Stimulated activated CD8-positive, alpha-beta memory T cell treated with anti-CD3 and anti-CD28 coated beads, Interleukin-12 subunit alpha, Interleukin-12 subunit beta, amount 100 ng/mL, for 4 hours (primary cell): Measurements from ENCODE around the gene LGALS14.
"Not testable (repeated sequence)": the region's sequence is repeated elsewhere in the genome, so short reads cannot be mapped to it uniquely, and the experiment has no call there.

Experiments used
- DNase-seq: peaks from one replicate; pipeline ENCODE4 v3.0.0-alpha.2; 2020; ENCODE audit warnings: low read depth

Gene LGALS14

DNA sequence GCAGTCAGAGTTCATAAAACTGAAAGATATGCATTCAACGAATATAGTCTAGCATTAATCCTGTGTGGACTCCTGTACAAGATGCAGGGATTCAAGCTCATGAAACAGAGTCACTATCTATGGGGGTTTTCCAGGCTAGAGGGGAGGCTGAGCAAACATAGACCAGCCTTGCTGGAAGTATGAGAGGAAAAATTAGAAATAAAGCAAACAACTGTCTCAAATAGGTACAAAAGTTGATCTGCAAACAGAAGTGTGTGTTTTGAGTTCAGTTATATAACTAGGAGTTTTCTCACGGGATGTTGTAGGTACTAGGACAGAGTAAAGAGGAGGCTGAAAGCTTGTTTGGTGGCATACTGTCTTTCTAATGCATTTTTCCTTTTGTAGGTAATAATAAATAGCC is 8.5 kb upstream of the LGALS14 start:
- DNase-seq = no peak

DNA sequence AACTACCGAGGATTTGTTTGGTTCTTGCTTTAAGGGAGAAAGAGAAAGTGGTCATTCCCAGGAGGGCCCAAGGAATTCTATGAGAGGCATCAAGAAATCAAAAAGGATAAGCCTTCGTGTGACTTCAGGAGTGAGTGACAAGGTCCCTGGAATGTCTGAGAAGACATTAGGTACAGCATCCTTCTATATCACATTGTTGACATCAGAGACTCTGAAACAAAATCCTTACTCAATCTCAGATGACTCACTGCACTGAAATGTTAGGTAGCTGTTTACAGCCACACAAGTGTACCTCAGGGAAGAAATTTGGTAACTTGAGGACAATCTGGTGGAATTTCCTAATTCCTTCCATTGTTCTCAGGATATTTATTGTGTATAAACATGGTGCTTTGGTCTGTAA is 7.9 kb upstream of the LGALS14 start:
- no peak for DNase-seq

DNA sequence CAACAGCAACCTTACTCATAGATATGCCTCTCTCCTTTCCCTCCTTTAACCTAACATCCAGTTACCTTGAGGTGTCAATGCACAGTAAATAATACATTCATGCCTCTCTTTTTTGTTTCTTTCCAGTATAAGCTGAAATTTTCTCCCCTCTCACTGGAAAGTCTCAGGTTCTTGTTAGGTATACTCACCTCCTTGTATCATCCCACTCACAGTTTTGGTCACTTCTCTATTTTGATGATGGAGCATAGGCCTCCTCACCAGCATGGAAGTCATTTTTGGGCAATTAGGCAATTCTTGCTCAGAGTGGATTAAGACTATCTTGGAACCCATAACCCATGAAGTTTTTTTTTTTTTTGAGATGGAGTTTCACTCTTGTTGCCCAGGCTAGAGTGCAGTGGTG is 5.7 kb upstream of the LGALS14 start:
- no peak for DNase-seq

DNA sequence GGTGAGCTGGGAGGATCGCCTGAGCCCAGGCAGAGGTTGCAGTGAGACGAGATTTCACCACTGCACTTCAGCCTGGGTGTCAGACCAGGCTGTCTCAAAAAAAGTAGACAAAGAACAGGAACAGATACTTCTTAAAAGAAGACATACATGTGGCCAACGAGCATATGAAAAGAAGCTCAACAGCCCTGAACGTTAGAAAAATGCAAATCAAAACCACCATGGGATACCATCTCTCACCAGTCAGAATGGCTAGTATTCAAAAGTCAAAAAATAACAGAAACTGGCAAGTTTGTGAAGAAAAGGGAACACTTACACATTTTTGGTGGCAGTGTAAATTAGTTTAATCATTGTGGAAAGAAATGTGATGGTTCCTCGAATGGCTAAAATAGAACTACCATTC is 3.0 kb upstream of the LGALS14 start:
- no peak for DNase-seq

DNA sequence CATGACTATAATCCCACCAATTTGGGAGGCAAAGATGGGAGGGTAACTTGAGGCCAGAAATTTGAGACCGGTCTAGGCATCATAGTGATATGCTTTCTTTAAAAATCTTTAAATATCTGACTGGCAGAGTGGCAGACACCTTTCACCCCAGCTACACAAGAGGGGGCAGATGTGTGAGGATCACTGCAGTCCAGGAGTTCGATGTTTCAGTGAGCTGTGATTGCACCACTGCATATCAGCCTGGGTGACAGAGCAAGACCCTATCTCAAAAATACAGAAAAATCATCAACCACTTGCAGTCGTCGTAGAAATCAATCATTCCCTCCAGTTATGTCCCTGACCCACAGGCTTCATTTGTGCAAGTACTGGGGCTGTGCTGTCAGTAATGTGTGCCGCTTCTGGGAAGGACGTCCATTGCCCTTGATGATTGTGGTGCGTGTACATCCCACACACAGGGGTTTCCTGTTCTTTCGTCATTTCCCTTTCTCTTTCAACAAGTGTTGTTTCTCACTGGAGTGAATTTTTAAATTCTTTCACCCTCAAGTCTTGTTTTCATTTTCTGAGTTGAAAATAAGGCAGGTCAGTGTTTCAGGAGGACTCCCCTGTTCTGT is 1.4 kb downstream of the LGALS14 start:
- no peak for DNase-seq

DNA sequence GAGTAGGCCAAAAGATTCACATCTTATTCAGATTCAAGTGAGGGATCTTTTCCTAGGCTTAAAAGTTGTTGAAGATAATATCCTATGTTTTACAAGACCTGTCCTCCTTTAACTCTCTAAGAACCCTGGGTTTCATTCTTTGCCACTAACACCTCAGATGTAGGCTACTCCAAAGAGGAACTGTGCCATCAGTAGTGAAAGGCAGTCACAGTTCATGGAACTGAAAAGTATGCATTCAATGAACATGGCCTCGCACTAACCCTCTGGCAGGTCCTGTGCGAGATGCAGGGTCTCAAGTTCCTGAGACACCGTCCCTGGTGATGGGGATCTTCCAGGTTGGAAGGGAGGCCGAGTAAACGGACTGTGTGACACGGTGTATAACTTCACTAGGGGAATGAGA is 4.3 kb downstream of the LGALS14 start:
- no peak for DNase-seq

DNA sequence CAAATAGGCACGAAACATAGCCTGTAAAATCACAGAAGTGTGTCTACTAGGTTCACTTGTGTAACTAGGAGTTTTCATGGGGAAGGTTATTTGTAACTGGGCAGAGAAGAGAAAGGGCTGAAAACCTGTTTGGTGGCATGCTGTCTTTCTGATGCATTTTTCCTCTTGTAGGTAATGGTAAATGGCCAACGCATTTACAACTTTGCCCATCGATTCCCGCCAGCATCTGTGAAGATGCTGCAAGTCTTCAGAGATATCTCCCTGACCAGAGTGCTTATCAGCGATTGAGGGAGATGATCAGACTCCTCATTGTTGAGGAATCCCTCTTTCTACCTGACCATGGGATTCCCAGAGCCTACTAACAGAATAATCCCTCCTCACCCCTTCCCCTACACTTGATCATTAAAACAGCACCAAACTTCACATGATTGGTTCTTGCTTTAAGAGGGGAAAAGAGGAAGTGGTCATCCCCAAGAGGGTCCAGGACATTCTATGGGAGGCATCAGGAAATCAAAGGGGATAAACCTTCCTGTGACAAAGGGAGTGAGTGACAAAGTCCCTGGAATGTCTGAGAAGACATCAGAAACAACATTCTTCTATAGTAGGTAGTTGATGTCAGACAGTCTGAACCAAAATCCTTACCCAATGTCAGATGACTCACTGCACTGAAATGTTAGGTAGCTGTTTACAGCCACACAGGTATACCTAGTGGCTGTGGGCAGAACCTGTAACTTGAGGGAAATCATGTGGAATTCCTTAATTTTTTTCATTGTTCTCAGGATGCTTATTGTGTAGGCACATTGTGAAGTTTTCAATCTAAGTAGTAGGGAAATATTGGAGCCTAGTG is 5.0 kb downstream of the LGALS14 start:
- DNase-seq = no peak

DNA sequence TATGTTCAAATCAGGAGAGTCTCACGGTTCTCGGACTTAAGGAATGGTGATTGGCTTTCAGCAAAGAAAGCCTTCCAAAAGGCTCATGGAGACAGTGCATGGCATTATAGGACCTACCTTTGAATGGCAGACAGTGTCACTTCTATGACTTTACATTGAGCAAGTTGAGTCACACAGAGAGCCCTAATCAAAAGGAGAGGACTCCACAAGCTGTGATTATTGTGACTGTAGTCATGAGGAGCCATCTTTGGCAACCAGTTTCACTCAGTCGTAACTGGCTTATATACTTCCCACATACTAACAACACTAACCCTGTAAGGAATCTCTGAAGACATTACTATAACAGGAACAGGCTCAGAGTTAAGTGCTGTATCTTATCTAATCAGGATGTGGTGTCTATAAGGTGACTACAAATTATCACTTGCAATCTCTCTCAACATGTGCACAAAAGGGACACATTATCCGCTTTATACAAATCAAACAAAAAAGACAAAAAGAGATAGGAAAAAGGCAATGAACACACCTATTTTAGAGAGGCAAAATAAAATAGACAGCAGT is 6.1 kb downstream of the LGALS14 start:
- DNase-seq = no peak

DNA sequence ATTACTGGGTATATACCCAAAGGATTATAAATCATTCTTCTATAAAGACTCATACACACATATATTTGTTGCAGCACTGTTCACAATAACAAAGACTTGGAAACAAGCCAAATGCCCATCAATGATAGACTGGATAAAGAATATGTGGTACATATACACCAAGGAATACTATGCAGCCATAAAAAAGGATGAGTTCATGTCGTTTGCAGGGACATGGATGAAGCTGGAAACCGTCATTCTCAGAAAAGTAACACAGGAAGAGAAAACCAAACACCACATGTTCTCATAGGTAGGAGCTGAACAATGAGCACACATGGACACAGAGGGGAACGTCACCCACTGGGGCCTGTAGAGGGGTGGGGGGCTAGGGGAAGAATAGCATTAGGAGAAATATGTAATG is 15.9 kb downstream of the LGALS14 start:
- DNase-seq = not testable (repeated sequence)

DNA sequence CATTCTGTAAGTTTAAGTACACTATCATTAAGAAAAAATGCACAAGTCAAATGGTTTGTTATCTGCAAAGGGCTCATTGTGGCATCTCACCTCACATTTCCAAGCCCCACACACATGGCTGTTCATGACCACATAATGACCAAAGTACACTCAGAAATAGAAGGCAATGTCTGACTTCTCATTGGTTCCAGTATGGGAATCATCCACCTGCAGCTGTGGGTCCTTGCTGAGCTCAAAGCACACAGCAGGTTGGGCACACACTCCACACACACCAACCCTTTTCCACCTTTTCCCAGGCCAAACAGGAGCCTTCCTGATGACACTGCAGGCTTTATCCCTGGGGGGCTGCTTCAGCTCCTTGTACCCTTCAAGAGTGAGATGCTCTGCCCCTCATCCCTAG is 21.7 kb downstream of the LGALS14 start:
- DNase-seq = no peak

DNA sequence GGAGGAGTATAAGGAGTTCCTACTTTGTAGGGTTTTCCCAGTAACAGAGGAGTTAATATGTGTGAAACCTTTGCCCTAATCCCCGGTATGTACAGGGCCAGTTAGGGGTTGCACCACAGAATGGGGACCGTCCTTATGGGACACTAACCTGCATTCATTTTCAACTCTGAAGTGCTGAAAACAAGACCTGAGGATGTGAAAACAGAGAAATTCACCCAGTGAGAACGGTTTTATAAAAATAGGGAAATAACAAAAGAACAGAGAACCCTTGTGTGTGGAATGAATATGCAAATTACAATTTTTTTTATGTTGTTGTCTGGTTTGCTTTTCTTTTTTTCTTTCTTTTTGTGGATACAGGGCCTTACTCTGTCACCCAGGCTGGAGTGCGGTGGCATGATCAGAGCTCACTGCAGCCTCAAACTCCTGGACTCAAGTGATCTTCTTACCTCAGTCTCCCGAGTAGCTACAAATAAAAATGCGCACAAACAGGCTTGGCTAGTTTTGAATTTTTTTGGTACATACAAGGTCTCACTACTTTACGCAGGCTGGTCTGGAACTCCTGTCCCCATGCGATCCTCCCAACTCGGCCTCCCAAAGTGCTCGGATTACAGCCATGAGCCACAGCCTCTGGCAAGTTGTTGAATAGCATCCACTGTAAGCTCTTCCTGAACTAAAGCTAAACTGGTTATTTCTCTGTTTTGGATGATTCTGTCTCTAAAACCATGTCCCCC is 23.0 kb downstream of the LGALS14 start:
- DNase-seq = no peak

DNA sequence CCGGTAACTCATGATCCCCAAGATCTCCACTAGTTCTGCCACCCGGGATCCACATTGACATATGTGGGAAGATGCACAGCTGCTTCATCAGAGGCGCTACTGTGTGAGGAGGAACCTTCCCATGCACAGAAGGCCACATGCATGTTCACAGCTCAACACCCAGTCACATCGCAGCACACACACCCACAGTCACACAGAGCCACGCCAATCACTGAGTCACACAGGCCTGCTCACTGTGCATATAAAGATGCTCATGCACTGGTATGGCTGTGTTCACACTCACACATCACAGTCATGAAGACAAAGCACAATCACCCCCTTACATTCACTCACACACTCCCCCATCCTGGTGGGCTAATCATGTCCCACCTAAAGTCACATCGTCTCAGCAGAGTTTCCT is 23.8 kb downstream of the LGALS14 start:
- no peak for DNase-seq

DNA sequence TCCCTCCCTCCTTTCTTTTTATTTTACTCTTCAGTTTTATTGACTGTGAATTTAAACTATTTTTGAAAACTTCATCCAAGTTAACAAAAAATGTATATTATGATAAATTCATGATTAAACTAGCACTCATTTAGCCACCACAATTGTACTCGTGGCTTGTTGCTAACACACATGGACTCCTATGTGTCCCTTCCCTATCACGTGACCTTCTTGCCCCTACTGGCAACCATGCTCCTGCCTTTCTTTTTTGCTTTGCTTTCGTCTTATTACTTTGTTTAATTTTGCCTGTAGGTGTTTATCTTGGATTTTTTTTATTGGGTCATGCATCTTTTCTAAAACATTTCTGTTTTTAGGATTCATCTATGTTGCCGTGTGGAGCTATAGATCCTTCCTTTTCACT is 25.3 kb downstream of the LGALS14 start:
- DNase-seq = no peak

DNA sequence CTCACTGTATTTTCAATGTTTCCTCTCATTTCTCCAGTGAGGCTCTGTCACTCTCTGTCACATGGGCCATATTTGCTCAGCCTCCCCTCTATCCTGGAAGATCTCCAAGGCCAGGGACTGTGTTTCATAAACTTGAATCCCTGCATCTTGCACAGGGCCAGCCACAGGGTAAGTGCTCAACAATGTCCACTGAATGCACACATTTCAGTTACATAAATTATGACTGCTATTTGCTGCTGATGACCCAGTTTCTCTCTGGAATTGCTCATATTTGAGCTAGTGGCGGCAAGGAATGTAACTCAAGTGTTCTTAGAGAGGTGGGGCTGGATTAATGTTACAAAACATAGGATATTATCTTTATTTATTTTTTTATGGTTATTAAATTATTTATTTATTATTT is 27.4 kb downstream of the LGALS14 start:
- no peak for DNase-seq

DNA sequence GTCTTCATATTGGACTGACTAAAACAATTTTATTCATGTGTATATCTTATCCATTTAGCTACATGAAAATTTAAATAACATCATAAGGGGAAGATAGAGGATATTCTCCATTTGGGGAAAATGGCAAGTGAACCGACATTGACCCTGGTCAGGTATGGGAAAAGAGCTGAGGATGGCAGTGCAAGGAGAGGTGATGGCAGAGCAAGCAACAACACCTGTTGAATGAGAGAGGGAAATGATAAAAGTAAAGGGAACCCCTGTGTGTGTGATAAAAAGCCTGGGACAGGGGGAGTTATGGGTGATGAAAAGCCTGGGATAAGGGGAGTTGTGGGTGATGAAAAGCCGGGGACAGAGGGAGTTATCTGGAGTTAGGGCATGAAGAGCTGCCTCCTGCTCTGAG is 29.6 kb downstream of the LGALS14 start:
- DNase-seq = no peak

DNA sequence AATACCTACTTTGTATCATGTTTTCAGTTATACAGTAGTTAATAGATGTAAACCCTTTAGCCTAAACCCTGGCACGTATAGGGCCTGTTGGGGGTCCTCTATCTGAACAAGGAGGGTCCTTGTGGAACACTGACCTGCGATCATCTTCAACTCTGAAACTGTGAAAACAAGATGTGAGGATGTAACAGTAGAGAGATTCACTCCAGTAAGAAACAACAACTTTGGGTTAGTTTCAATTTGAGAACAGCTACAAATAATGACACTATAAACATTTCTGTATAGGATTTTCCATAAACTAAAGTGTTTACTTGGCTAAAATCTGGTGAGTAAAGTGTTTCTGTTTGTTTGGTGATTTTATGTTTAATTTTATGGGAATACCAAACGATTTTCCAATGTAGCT is 31.4 kb downstream of the LGALS14 start:
- no peak for DNase-seq

DNA sequence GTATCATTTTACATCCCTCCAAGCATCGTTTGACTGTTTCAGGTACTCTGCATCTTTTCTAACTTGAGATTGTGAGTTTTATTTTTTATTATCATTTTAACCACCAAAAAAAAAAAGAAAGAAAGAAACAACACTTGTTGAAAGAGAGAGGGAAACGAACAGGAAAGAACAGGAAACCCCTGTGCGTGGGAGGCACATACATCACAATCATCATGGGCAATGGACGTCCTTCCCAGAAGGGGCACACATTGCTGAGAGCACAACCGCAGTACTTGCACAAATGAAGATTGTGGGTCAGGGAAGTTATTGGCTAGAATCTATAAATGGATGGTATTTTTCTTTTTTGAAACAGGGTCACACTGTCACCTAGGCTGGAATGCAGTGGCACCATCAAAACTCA is 31.8 kb downstream of the LGALS14 start:
- DNase-seq = no peak

DNA sequence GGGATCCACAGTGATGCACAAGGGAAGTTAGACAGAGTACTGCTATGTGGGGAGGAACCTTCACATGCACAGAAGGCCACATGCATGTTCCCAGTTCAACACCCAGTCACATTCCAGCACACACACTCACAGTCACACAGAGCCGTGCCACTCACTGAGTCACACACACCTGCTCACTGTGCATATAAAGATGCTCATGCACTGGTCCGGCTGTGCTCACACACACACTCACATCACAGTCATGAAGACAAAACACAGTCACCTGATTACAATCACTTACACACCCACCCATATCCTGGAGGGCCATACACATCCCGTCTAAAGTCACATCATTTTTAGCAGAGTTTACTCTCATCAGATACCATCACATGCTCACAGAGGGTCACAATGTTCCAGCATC is 33.1 kb downstream of the LGALS14 start:
- no peak for DNase-seq

DNA sequence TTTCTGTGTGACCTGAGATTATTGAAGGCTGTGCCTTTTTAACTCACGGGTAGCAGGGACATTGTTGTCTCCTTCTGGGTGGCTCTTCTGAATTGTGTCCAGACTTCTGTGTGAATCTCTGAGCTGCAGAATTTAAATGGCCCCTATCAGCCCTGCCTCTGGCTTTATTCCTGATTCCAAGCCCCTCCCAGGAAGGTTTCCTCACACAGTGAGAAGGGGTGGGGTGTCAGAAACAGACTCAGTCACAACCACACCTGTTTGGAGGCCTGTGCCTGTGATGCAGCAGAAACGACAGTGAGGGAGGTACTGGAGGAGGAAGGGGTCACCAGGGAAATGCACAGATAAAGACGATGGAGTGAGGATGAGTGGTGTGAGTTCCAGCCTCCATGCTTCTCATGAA is 33.6 kb downstream of the LGALS14 start, which contains the start of gene CLC:
Gene CLC, minus strand, starts transcription at position 139 of the 400 bp plus-strand sequence. Its CDS starts 77 bp downstream, at position 62.
- no peak for DNase-seq

DNA sequence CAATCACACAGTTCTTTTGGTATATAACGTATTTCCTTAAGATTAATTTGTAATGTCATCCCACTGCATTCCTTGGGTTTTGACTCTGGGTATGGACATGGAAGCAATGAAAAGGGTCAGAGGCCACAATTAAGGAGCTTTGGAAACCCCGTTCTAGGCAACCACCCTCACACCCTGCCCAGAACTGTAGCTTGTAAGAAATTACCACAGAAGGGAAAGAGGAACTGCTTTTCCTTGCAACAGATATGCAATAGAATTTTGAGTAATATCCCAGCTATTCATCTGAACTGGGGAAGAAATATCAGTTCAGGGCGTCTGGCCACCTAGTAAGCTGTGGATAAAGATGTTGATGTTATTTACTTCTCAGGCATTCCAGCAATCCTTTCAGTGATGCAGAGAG is 34.5 kb downstream of the LGALS14 start:
- DNase-seq = no peak

DNA sequence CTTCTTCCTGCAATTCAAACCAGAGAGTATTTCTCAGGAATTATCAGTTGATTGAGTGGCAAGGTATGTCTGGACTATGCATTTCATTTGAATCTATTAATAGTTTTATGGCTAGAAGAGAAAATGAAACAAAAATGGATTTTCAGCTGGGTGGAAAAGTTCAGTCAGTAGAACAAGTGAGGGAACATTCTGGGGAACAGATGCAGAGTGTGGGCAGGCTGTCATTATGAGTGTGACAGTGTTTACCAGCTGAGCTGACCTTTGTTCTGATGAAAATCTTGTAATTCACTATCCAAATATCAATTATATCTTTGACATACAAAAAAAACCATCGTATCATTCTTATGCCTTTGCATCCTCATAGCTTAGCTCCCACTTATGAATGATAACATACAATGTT is 36.1 kb downstream of the LGALS14 start:
- DNase-seq = no peak

DNA sequence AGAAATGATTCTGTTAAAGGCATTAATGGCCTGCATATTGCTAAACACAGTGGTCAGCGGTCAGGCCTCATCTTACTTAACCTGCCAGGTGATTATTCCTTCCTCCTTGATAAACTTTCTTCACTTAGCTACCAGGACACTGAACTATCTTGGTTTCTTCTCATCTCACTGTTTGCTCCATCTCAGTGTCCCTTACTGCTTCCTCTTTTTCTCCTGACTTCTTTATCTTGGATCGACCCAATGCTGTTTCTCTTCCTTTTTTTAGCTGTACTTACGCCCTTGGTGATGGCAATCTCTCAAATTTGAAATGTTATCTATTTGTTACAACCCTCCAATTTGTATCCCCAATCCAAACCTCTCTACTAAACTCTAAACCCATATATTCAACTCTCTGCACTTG is 41.4 kb downstream of the LGALS14 start:
- no peak for DNase-seq
